Measurements from ENCODE around the gene SLC44A3. TPM values are rescaled to one million over a fixed set of nuclear protein-coding genes. Genes with fewer than 3 reads are reported as not detected.

The SLC44A3 gene
- polyA plus RNA-seq, 3 donors = not detected

DNA sequence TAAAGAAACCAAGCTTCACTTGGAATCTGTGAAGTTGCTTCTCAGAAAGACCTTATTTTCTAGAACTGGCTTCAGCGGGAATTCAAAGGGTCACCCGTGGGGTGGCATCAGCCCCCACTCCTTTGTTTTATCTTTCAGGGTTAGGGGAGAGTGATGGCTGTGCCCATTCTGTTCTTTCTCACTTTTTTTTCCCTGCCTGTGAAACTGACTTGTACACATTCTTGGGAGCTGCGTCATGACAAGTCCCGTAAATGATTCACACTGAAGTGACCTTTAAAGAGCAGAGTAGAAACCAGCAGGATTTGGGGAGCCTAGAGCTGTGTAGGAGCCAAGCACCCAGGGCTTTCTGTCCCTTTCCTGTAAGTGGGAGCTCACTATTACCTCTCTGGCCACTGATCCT lies 43.8 kb downstream of the SLC44A3 start:
- Histone ChIP-seq H3K79me2 (ENCODE audit: insufficient read depth, low read length) (no peaks in the 10 kb centered on the region), H3K4me1 (ENCODE audit: control insufficient read depth in 1 of 2, insufficient read depth in 2 of 2, low read length in 2 of 2) (peaks cover 9 to 12% of the 10 kb centered on the region in 2 donors), H4K20me1 (ENCODE audit: insufficient read depth, low read length) (no peaks in the 10 kb centered on the region), H3K36me3 (replicated peaks in 1 of 2; ENCODE audit: control insufficient read depth in 1 of 2, insufficient read depth in 2 of 2, low read length in 2 of 2) (no peaks in the 10 kb centered on the region), H2AFZ (ENCODE audit: insufficient read depth, low read depth, low read length, poor library complexity, severe bottlenecking) (no peak overlapping the region), H3K9me3 (replicated peaks in 1 of 2; ENCODE audit: control insufficient read depth in 1 of 2, insufficient read depth in 1 of 2, low read length in 2 of 2) (no peaks in the 10 kb centered on the region), H3K4me3 (replicated peaks in 1 of 3; ENCODE audit: low read depth in 2 of 3, low read length in 3 of 3) (no peak overlapping the region), H3K9ac (ENCODE audit: insufficient read depth, low read length, poor library complexity, severe bottlenecking) (no peak overlapping the region), H3K27me3 (ENCODE audit: control insufficient read depth in 2 of 2, insufficient read depth in 2 of 2, low read length in 2 of 2) (no peaks in the 10 kb centered on the region), H3K4me2 (replicated peaks; ENCODE audit: extremely low read depth, low read length, poor library complexity, severe bottlenecking) (no peak overlapping the region), H3K27ac (ENCODE audit: low read depth in 1 of 2, low read length in 2 of 2) (no peak overlapping the region)
- H3K27me3 Mint-ChIP-seq (ENCODE audit: low read depth in 3 of 3) = peaks cover 6 to 13% (median 9%) of the 10 kb centered on the region in 3 donors
- no peak for DNase-seq
- no peak overlapping the region for H3K27ac Mint-ChIP-seq
- no peaks in the 10 kb centered on the region for H3K9me3 Mint-ChIP-seq
- no peak overlapping the region for H3K4me3 Mint-ChIP-seq
- intact Hi-C loops (cut with micrococcal nuclease) = no loop called here
- TF ChIP-seq, protein P1, sequence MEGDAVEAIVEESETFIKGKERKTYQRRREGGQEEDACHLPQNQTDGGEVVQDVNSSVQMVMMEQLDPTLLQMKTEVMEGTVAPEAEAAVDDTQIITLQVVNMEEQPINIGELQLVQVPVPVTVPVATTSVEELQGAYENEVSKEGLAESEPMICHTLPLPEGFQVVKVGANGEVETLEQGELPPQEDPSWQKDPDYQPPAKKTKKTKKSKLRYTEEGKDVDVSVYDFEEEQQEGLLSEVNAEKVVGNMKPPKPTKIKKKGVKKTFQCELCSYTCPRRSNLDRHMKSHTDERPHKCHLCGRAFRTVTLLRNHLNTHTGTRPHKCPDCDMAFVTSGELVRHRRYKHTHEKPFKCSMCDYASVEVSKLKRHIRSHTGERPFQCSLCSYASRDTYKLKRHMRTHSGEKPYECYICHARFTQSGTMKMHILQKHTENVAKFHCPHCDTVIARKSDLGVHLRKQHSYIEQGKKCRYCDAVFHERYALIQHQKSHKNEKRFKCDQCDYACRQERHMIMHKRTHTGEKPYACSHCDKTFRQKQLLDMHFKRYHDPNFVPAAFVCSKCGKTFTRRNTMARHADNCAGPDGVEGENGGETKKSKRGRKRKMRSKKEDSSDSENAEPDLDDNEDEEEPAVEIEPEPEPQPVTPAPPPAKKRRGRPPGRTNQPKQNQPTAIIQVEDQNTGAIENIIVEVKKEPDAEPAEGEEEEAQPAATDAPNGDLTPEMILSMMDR (IDR thresholded peaks at IDR 0.05) = no peak
- peaks cover 16% of the 10 kb centered on the region for H3K4me1 Mint-ChIP-seq
- H3K36me3 Mint-ChIP-seq = no peaks in the 10 kb centered on the region
- 100% methylated on average over 1 of the region's 4 CpGs for WGBS (ENCODE audit: insufficient coverage)

DNA sequence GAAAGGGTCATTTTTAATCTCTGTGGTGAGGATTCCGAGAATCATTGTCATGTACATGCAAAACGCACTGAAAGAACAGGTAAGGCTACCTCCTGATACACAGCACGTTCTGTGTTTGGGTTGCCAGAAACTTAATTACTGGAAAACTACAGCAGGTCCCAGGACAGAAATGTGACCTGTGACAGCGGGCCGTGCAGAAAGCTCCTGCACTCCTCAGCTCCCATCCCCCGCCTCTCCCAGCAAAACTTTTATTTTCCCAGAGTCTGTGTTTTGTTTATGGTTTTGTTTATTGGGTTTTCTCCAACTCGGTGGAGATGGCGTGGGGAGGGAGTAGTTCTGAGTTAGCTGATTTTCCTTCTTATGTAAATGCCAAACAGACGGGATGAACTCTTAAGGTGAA lies 44.7 kb downstream of the SLC44A3 start:
- H3K4me1 ChIP-seq (ENCODE audit: control insufficient read depth in 1 of 2, insufficient read depth in 2 of 2, low read length in 2 of 2) = peaks cover 9 to 12% of the 10 kb centered on the region in 2 donors
- no peak overlapping the region for H3K4me3 Mint-ChIP-seq
- no peaks in the 10 kb centered on the region for H3K27me3 ChIP-seq (ENCODE audit: control insufficient read depth in 2 of 2, insufficient read depth in 2 of 2, low read length in 2 of 2)
- no peaks in the 10 kb centered on the region for H3K36me3 Mint-ChIP-seq
- no peak overlapping the region for H3K27ac Mint-ChIP-seq
- intact Hi-C loops (cut with micrococcal nuclease) = no loop called here
- DNase-seq = no peak
- H3K27me3 Mint-ChIP-seq (ENCODE audit: low read depth in 3 of 3) = peaks cover 0 to 7% (median 6%) of the 10 kb centered on the region in 3 donors
- H3K9ac ChIP-seq (ENCODE audit: insufficient read depth, low read length, poor library complexity, severe bottlenecking) = no peak overlapping the region
- H3K9me3 ChIP-seq (replicated peaks in 1 of 2; ENCODE audit: control insufficient read depth in 1 of 2, insufficient read depth in 1 of 2, low read length in 2 of 2) = no peaks in the 10 kb centered on the region
- no peaks in the 10 kb centered on the region for H3K36me3 ChIP-seq (replicated peaks in 1 of 2; ENCODE audit: control insufficient read depth in 1 of 2, insufficient read depth in 2 of 2, low read length in 2 of 2)
- no peak overlapping the region for H2AFZ ChIP-seq (ENCODE audit: insufficient read depth, low read depth, low read length, poor library complexity, severe bottlenecking)
- no peaks in the 10 kb centered on the region for H3K79me2 ChIP-seq (ENCODE audit: insufficient read depth, low read length)
- H3K4me3 ChIP-seq (replicated peaks in 1 of 3; ENCODE audit: low read depth in 2 of 3, low read length in 3 of 3) = no peak overlapping the region
- no peaks in the 10 kb centered on the region for H3K9me3 Mint-ChIP-seq
- no peaks in the 10 kb centered on the region for H4K20me1 ChIP-seq (ENCODE audit: insufficient read depth, low read length)
- TF ChIP-seq, protein P1 (IDR thresholded peaks at IDR 0.05) = no peak
- WGBS (ENCODE audit: insufficient coverage) = 96% methylated on average over 3 of the region's 9 CpGs
- no peak overlapping the region for H3K4me2 ChIP-seq (replicated peaks; ENCODE audit: extremely low read depth, low read length, poor library complexity, severe bottlenecking)
- no peak overlapping the region for H3K27ac ChIP-seq (ENCODE audit: low read depth in 1 of 2, low read length in 2 of 2)
- peaks cover 16% of the 10 kb centered on the region for H3K4me1 Mint-ChIP-seq
